HG03558 (cell line): Measurements from ENCODE around the gene TMC7.

Experiments used
- ATAC-seq: cut with Tn5 transposase; IDR thresholded peaks from one replicate; pipeline ENCODE4 v1.9.1; 2021; ENCODE audit warnings: moderate number of reproducible peaks; ENCODE audit not compliant: unreplicated experiment; ENCODE audit errors: extremely low read depth

TMC7 gene

DNA sequence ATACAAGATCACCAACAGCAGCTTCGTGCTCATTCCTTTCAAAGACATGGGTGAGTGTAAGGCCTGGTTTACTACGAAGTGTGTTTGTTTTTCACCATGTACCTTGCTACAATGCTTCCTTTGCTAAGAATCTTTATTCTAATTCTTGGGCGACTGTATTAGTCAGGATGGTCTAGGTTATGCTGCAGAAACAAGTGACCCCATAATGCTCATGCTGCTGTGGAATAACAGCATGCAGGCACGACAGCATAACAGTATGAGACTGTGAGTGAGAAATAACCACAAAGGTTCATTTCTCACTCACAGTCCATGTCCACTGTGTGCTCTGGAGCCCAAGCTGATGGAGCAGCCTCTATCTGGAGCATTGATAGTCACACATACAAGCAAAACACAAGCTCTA, 38.0 kb downstream of the TMC7 start:
- no peak for ATAC-seq

DNA sequence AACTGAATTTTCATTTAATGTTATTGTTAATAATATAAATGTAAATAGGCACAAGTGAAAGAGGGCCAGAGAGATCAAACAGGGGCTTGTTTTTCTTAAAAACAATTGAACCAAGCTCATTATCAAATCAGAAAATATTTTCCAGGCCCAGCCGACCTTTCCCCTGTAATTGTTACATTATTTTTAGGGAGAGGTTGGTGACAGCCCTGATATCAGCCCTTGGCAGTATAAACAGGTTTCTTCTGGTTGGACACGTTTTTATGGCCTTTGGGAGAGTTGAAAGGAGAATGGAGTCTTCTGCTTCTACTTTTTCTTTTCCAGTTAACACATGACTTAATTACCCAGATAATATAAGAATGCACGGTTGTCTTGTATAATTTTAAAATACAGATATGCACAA, 43.7 kb downstream of the TMC7 start:
- ATAC-seq = no peak

DNA sequence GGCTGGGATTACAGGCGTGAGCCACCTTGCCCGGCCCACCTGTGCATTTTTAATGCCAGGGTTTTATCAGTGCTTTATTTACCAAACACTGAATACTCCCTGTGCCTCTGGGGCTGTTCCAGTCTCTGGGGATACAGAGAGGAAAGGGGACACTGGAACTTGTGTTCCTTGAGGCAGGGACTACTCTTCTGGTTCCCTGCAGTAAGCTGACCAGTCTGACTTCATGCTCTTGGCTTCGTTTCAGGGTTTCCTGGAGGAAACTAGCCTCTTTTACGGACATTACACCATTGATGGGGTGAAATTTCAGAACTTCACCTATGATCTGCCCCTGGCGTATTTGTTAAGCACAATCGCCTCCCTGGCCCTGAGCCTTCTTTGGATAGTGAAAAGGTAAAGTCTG, 46.2 kb downstream of the TMC7 start:
- no peak for ATAC-seq

DNA sequence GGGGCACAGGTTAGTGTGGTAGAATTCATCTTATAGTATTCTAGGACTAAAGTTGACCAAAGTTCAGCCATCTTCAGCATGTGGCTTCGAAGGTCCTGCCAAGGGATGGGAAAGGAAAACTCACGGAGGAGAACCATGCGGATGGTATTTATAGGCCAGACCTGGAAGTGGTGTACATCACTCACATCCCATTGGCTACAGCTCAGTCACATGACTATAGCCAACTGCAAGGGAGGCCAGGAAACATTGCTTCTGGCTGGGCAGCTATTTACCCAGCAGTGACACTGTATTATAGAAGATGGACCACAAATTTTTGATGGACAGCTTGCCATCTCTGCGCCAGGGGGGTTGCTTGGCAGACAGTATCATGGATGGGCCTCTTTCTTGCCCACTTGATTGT, 48.0 kb downstream of the TMC7 start:
- ATAC-seq = no peak

DNA sequence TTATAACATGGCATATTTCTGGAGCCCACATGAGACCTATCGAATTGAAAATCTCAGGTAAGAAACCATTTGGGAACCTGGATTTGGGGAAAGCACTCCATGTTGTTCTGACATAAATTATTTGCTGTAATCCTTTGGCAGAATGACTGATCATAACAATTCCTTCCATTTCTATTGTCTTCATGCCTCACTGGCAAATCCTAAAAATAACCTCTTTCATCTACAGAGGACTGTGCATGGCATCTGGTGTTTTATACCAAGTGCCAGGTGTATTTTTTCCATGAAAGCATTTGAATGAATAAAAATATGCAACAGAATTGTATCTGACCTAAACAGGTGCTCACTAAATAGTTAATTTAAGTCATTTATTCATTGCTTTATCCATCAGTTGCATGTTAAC, 50.0 kb downstream of the TMC7 start:
- ATAC-seq = no peak

DNA sequence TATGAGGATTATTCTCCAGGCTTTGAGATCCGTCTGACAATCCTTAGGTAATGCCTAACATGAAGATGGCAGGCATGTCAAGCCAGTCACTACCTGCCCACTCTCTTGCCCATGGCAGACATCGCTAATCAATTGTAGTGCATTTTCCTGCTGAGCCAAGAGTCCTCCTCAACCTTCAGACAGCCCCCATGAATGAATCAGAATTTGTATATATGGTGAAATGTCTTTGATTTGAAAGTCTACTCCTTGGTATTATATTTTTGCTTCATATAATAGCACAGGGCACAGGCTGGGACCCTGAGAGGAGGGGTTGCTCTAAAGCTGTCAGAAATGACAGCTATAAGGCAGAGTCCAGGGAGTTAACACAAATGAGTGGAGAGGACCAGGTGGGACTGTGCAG, 56.7 kb downstream of the TMC7 start:
- ATAC-seq = no peak

DNA sequence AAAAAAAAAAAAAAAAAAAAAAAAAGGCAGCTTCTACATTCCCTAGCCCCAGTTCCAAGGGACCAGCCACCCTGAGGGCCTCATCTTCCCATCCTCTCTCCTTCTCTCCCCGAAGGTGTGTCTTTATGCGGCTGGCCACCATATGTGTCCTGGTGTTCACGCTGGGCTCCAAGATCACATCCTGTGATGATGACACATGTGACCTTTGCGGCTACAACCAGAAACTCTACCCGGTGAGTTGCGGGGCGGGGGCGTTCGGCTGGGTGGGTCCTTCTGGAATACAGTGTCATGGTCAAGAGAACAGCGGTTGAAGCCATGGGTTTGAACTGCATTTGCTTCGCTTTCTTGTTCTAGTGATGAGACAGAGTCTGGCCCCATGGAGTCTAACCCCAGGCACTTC, 61.0 kb downstream of the TMC7 start:
- no peak for ATAC-seq

DNA sequence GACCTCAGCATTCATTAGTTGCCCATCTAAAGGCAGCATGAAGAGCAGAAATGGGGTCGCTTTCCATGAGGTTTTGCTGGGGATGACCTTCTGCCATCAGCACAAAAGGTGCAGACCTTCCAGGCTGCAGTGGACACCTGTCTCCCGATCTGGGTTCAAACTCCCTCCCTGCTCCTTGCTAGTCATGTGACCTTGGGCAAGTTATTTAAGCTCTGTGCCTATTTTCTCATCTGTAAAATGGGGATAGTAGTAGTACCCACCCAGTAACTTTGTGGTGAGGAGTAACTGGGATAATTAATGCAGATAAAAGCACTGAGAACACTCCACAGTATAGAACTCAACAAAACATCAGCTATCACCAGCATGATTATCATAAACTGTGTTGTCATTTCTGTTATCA, 62.3 kb downstream of the TMC7 start:
- ATAC-seq = no peak

DNA sequence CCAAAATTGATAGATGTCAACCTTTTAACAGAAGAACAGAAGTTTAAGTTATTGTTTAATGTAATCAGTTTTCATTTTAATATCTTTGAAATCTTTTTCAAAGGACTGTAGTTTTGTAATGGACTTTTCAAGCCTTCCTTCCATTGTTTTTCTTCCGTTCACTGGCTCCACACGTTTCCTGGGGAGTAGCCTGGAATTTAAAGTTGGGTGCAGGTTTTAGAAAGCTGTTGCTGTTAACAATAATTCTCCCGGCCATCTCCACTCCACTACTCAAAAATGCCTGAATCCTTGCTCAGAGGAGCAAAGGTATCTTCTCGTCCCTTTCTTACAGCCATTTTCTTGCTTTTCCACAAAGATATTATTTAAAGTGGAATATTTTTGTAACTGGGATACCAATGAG, 79.0 kb downstream of the TMC7 start:
- ATAC-seq = no peak

DNA sequence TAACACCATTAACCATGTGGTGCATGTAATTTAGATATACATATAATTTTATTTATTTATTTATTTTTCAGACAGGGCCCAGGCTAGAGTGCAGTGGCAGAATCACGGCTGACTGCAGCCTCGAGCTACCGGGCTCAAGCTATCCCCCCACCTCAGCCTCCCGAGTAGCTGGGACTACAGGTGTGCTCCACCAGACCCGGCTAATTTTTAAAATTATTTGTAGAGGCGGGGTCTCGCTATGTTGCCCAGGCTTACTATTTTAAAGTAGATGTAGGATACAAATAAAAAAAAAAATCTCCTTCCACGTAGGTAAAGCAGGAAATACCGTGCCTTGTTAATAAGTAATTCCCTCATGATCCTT, 83.2 kb downstream of the TMC7 start:
- ATAC-seq = no peak

DNA sequence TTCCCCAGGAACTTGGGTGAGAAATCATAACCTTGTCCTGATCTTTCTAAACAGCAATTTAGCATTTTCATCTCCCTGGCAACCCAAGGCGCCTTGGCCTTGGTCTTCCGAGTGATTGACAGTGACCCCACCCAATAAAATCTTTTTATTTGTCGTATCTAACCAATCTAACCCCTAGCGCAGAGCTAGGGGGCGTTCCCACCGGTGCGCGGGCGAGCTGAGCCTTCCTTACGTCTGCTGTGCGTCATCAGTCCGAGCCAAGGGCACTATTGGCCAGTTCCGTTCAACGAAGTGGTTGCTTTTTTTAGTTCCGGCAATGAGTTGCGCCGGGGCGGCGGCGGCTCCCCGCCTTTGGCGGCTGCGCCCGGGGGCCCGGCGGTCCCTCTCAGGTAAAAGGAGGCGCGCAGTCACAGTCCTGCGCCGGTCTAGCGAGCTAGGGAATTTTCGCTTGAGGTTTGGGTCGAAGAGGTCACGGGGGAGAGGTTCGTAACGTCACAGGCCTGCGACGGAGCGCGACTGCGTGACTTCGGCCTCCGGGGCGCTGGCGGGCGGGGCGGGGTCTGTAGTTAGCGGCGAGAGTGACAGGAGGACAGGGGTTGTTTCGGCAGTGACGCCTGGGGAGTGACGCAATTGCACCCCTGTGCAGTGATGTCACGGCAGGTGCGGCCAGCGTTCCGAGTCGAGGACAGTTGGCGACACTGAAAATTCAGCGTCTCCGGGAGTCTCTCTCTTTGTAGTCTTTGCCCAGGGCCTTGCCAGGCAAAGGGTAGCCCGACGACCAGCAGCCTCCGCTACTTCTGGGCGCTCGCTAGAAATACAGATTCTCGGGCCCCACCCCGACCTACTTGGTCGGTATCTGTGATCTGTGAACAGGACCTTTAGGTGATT, 83.9 kb downstream of the TMC7 start, which contains the start of gene COQ7:
Gene COQ7, plus strand, starts transcription at position 266 of the 888 bp plus-strand sequence. Its CDS starts 51 bp downstream, at position 317.
- peak; percentile 88 for ATAC-seq

DNA sequence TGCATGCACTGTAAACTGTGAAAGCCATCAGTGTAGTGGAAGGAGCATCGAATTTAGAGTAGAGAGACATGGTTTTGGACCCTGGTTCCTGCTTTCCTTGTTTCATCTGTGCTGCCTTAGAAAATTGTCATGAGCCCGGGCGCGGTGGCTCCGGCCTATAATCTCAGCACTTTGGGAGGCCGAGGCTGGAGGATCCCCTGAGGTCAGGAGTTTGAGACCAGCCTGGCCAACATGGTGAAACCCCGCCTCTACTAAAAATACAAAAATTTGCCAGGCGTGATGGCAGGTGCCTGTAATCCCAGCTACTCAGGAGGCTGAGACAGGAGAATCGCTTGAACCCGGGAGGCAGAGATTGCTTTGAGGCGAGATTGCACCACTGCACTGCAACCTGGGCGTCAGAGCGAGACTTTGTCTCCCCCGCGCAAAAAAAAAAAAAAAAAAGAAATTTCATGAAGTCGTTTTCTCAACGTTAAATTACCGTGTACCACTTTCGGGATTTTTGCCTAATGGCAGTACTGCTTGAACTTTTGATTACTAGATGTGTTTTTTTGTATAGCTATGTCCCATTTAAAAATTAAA, 84.6 kb downstream of the TMC7 start:
- ATAC-seq = no peak

DNA sequence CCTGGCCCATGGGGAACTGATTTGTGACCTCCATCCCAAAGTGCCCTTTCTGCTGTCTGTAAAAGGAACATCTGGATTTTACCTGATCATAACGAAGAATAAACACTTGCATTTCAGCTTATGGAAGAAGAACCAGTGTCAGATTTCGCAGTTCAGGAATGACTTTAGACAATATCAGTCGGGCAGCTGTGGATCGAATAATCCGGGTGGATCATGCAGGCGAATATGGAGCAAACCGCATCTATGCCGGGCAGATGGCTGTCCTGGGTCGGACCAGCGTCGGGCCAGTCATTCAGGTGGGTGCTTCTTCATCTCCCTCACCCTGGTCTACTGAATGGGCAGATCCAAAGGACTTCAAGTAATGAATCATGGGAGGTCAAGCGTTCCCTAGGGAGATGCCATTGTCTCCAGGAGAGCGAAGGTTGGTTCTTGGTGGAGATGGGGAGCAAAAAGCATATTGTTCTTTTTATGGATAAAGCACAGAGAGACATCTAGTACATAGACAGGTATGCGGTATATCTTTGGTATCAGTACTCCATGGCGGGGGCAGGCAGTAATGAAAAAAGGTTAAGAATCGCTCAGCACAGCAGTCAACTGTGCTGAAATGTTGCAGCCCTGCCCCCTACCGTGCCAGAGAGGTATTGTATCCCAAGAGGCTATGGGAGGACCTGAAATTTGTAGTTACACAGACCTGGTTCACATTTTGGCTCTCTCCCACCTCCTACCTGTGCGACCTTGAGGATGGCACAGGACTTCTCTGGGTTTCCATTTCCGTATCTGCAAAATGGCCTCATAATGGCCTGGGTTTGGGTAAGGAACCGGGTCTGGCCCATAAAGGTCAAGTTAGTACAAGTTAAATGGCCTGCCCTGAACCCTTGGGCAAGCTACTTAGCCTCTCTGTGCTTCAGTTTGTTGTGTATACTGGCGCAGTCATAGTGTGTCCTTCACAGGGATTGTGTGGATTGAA, 88.4 kb downstream of the TMC7 start:
- no peak for ATAC-seq

DNA sequence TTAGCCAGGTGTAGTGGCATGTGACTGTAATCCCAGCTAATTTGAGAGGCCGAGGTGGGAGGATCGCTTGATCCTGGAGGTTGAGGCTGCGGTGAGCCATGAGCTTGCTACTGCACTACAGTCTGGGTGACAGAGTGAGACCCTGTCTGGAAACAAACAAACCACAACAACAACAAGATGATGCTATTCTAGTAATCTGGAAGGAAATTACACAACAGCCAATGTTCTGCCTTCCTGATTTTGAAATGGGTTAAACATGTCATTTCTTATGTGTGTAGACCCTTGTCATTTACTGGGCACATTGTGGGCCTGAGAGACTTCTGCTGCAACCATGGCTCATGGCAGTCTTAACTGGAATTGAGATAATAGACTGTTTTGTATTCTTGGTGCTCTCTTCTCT, 89.6 kb downstream of the TMC7 start:
- ATAC-seq = no peak

DNA sequence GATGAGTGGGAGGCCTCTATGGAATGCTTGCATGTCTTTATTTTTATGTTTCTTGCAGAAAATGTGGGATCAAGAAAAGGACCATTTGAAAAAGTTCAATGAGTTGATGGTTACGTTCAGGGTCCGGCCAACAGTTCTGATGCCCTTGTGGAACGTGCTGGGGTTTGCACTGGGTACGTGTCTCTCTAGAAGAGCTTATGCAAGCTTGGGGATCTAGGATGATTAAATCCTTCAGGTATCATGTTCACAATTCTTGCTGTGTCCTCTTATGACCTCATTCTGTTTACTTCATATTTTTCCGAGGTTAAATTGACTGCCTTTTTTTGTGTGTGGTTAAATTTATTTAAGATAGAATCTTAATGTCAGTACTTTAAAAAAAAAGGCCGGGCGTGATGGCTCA, 90.1 kb downstream of the TMC7 start:
- no peak for ATAC-seq

DNA sequence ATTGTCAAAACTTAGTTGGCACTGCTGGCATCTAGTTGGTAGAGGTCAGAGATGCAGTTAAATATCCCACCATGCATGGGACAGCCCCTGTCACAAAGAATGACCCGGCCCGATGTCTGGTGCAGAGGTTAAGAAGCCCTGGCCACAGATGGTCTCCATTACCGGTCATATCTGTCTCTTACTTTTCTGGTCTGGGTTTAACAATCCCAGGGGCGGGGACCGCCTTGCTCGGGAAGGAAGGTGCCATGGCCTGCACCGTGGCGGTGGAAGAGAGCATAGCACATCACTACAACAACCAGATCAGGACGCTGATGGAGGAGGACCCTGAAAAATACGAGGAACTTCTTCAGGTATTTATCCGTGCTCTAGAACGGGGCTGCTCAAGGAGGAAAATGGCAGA, 91.8 kb downstream of the TMC7 start:
- no peak for ATAC-seq

DNA sequence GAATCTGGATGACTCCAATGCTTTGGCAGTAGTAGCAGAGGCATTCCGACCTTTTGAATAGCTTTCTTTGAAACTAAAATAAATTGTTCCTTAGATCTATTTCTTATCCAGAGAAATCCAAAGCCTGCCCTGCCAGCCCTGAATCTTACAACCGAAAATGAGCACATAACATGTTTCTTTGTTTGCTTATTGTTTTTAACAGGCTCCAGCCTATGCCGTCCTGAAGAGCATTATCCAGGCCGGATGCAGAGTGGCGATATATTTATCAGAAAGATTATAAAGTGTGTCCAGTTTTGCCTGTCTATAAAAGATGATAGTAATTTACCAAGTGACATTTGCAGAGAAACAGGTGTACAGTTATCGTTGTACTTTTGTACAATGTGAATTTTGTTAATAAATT, 94.1 kb downstream of the TMC7 start:
- no peak for ATAC-seq

DNA sequence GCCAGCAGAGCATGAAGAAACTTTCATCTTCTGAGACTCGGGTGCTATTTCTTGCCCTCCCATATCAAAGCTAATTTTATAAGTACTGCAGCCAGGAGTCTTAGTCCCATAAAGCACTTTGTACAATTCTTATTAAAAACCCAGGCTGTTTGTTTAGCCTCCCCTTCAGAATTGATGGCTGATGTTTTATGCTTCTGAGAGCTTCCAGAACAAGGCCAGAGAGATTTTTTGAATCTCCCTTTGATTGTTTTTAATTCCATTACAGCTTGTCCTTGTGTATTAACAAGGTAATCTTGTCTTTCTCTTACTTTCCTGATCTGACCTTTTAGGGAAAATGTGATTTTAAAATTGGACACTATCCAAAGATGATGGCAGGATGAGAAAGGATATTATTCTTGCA, 99.9 kb downstream of the TMC7 start:
- ATAC-seq = no peak

DNA sequence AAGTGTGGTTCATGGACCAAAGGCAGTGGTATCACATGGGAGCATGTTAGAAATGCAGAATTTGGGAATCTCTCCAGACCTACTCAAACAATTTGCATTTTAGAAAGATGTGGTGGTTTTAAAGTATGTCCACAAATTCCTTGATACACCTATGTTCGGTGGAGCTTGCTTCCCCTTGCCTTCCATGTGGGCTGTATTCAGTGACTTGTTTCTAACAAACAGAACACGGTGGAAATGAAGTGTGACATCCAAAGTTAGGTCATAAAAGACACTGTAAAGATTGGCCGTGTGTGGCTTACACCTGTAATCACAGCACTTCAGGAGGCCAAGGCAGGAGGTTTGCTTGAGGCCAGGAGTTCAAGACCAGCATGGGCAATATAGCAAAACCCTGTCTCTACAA, 100.4 kb downstream of the TMC7 start:
- ATAC-seq = no peak

DNA sequence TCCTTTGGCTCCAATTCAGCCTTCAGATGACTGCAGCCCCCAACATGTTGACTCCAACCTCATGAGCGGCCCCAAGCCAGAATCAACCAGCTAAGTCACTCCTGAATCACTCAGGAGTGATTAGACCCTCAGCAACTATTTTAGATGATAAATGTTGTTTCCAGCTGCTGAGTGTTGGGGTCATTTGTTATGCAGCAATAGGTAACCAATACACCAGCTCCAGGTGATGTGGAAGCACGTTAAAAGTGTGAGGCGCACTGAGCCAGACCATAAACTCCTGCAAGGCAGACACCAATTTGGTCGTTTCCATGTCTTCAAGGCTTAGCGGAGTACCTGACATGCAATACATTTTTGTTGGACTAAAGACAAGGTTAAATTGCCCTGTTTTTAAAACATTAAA, 101.1 kb downstream of the TMC7 start:
- ATAC-seq = no peak

DNA sequence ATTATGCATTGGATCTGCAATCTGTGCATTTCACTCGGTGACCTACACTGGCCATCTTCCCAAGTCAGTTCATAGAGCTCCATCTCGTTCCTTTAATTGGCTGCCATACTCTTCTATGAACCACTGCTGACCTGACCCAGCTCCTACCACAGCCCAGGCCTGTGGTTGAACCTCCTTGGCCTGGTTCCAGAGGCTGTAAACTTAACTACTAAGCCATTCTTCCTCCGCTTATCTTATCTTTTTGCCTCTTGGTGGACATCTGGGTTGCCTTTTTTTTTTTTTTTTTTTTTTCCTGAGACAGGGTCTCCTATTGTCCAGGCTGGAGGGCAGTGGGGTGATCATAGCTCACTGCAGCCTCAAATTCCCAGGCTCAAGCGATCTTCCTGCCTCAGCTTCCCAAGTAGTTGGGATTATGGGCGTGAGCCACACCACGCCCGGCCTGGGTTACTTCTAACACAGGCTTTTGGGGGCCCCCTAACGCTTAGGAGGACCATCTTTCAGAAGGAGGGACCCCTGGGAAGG, 102.0 kb downstream of the TMC7 start:
- ATAC-seq = no peak
